Nephron progenitor cell (in vitro differentiated cells): ENCODE measurements around the gene USP8.
A peak's percentile ranks its signal among the peaks of the same experiment; 100 is the strongest.
"Not testable (repeated sequence)": the region's sequence is repeated elsewhere in the genome, so short reads cannot be mapped to it uniquely, and the experiment has no call there.

Experiments
- DNase-seq: peaks from one replicate; pipeline ENCODE4 v3.0.0; 2021
- H3K27ac Mint-ChIP-seq: 2 replicates; pipeline ENCODE4 v1.8.0; 2021; ENCODE audit warnings: mild to moderate bottlenecking, moderate library complexity, mixed read lengths
- H3K27me3 Mint-ChIP-seq: 2 replicates; pipeline ENCODE4 v1.8.0; 2021; ENCODE audit warnings: mild to moderate bottlenecking, low read depth, mixed read lengths; ENCODE audit not compliant: poor library complexity
- H3K36me3 Mint-ChIP-seq: 2 replicates; pipeline ENCODE4 v1.8.0; 2021; ENCODE audit warnings: low read depth, mixed read lengths
- H3K4me1 Mint-ChIP-seq: 2 replicates; pipeline ENCODE4 v1.8.0; 2021; ENCODE audit warnings: mixed read lengths
- H3K4me3 Mint-ChIP-seq: 2 replicates; pipeline ENCODE4 v1.8.0; 2021; ENCODE audit warnings: mild to moderate bottlenecking, moderate library complexity, mixed read lengths
- H3K9me3 Mint-ChIP-seq: 2 replicates; pipeline ENCODE4 v1.8.0; 2021; ENCODE audit warnings: mild to moderate bottlenecking, moderate library complexity, mixed read lengths
- CTCF ChIP-seq: fragments of 200-600 bp; sonication (generic); IDR thresholded peaks from 2 replicates; pipeline ENCODE4 v1.5.0; 2021; ENCODE audit warnings: antibody characterized with exemption

The USP8 gene

DNA sequence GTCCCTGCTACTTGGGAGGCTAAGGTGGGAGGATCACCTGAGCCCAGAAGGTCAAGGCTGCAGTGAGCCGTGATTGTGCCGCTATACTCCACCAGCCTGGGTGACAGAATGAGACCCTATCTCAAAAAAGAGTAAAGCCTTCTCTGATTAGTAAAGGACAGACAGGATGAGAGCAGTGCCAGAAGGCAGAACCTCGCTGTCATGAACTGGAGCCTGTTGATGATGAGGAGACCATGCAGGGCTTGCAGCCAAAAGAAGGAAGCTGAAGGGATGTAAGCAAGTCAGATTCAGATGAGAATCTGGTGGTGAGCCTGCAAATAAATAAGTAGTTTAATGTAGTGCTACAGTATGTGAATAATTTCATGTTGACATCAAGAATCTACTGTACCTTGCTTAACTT is 69.4 kb downstream of the USP8 start:
- Mint-ChIP-seq H3K36me3 (peaks cover 48% of the 10 kb centered on the region), H3K27me3 (no peaks in the 10 kb centered on the region), H3K27ac (no peak overlapping the region), H3K4me3 (no peak overlapping the region), H3K9me3 (no peaks in the 10 kb centered on the region), H3K4me1 (no peaks in the 10 kb centered on the region)
- no peak for DNase-seq
- TF ChIP-seq CTCF: no peak

GRCh38 chr15:50494547-50494946 is 70.3 kb downstream of the USP8 start:
- H3K27ac Mint-ChIP-seq, H3K27me3 Mint-ChIP-seq, H3K4me3 Mint-ChIP-seq, H3K4me1 Mint-ChIP-seq, DNase-seq, H3K9me3 Mint-ChIP-seq: not testable (repeated sequence)
- peaks cover 51% of the 10 kb centered on the region for H3K36me3 Mint-ChIP-seq

- no peak overlapping the region for H3K4me3 Mint-ChIP-seq
- no peaks in the 10 kb centered on the region for H3K27me3 Mint-ChIP-seq
- H3K27ac Mint-ChIP-seq: peak overlapping the region; percentile 64
- no peaks in the 10 kb centered on the region for H3K9me3 Mint-ChIP-seq
- DNase-seq: no peak
- H3K36me3 Mint-ChIP-seq: peaks cover 50% of the 10 kb centered on the region
- no peak for TF ChIP-seq CTCF
- no peaks in the 10 kb centered on the region for H3K4me1 Mint-ChIP-seq
These were observed 72.5 kb downstream of the USP8 start for GRCh38 chr15:50496692-50497091.

- Mint-ChIP-seq H3K9me3 (no peaks in the 10 kb centered on the region), H3K27ac (no peak overlapping the region), H3K4me3 (no peak overlapping the region), H3K27me3 (peaks cover 2% of the 10 kb centered on the region), H3K36me3 (peaks cover 45% of the 10 kb centered on the region), H3K4me1 (peaks cover 5% of the 10 kb centered on the region)
- DNase-seq: no peak
- TF ChIP-seq CTCF: no peak
These were observed 76.1 kb downstream of the USP8 start for GRCh38 chr15:50500352-50500751.

DNA sequence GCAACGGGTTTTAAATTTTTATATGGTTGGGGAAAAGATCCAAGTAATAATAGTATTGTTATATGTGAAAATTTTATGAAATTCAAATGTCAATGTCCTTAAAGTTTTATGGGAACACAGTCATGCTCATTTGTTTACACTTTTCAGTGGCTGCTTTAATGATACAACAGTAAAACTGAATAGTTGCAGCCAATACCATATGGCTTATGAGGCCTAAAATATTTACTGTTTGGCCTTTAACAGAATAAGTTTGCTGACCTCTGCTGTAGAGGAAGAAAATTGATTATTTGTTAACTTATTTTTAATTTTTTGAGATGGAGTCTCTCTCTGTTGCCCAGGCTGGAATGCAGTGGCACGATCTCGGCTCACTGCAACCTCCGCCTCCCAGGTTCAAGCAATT is 77.6 kb downstream of the USP8 start:
- no peak for DNase-seq
- Mint-ChIP-seq H3K27ac (no peak overlapping the region), H3K4me1 (peaks cover 19% of the 10 kb centered on the region), H3K27me3 (peaks cover 2% of the 10 kb centered on the region), H3K4me3 (no peak overlapping the region), H3K36me3 (peaks cover 36% of the 10 kb centered on the region), H3K9me3 (no peaks in the 10 kb centered on the region)
- no peak for TF ChIP-seq CTCF

- H3K27ac Mint-ChIP-seq: peak overlapping the region; percentile 42
- no peaks in the 10 kb centered on the region for H3K9me3 Mint-ChIP-seq
- no peak overlapping the region for H3K4me3 Mint-ChIP-seq
- peaks cover 2% of the 10 kb centered on the region for H3K27me3 Mint-ChIP-seq
- H3K4me1 Mint-ChIP-seq: peaks cover 19% of the 10 kb centered on the region
- no peak for TF ChIP-seq CTCF
- DNase-seq: no peak
- peaks cover 31% of the 10 kb centered on the region for H3K36me3 Mint-ChIP-seq
These were observed 78.9 kb downstream of the USP8 start for GRCh38 chr15:50503144-50503543.

GRCh38 chr15:50505656-50506055 is 81.5 kb downstream of the USP8 start:
- H3K4me3 Mint-ChIP-seq, H3K9me3 Mint-ChIP-seq, DNase-seq, H3K27me3 Mint-ChIP-seq: not testable (repeated sequence)
- Mint-ChIP-seq H3K36me3 (peaks cover 23% of the 10 kb centered on the region), H3K4me1 (peaks cover 19% of the 10 kb centered on the region), H3K27ac (peak overlapping the region; percentile 49)
